HG03196 (cell line): ENCODE data around the gene LAMP1.
A peak's percentile ranks its signal among the peaks of the same experiment; 100 is the strongest.
"Not testable (repeated sequence)": the region's sequence is repeated elsewhere in the genome, so short reads cannot be mapped to it uniquely, and the experiment has no call there.

Experiments used
- ATAC-seq: cut with Tn5 transposase; IDR thresholded peaks from one replicate; pipeline ENCODE4 v1.9.1; 2021; ENCODE audit not compliant: unreplicated experiment

The LAMP1 gene

DNA sequence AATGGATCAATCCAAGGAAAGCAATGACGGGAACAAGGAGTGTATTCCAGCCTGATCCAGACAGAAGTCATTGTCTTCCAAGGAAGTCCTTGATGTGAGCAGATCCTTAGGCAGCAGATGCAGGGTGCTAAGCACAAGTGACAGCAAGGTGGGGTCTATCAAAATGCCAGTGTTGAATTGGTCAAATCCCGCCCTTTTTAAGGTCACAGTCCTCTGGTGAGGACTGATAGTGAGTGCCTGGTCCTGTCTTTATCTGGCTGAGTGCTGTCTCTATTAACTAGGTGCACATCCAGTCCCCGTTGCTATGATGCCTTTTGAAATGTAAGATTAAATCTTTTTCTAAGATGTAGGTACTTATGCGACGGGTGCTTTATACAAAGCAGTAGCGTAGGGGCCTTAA lies 1.3 kb upstream of the LAMP1 start:
- ATAC-seq: no peak

DNA sequence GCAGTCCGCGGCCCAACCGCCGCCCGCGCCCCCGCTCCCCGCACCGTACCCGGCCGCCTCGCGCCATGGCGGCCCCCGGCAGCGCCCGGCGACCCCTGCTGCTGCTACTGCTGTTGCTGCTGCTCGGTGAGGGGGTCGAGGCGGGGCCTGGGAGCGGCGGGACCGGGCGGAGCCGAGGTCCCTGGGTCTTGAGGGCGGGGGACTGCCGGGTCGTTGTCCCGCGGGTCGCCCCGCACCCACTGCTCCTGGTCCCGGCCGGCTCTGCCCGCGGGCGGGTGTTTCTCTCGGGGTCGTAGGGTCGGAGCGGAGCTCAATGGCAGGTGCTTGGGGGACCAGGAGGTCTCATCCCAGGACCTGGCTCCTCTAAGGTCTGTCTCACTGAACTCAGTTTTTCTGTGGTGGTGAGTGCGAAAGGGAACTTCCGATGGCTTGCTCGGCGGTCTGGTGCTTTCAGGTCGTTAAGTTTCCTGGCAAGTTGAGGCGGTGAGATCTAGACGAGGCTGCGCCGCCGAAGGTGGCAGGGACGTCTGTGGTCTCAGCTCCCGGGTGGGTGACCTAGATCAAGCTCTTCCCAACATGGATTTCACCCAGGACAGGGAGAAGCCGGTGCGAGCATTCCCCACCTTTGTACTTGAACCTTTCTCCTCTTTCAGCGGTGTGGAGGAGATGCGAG lies 467 bp downstream of the LAMP1 start:
- peak; percentile 35 for ATAC-seq

DNA sequence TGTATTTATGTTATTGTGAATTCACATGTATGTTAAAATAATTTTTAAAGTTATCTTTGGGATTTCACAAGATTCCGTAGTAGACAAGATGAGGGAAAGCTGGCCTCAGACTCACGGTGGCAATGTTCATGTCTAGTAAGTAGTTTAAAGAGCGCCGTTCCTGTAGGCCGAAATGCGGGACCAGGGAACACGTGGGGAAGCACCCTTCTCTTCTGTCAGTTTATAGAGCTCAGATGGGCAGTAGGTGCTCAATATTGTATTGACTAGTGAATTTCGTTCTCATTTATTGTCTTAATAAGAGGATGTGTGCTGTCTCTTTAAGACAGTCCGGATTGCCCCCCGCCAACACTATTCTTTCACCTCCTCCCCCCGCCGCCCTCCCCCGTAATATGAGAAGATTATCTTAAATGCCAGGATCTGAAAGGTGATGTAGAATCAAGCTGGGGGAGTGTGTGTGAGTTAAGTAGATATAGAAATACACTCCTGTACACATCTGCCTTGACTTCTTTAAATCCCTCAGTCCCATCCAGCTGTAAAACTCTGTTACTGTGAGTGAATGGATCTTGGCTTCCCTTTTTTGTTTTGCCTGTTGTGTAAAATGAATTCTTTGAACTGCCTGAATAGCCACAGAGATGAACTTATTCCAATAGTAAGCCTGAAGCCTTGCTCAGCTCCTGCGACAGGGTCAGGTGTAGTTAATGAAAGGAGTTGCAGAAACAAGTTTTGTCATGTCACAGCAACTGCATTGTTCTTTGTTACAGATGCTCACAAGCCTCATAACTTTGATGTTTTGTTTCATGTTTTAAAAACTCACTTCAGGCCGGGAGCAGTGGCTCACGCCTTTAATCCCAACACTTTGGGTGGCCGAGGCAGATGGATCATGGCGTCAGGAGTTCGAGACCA lies 1.3 kb downstream of the LAMP1 start:
- no peak for ATAC-seq

DNA sequence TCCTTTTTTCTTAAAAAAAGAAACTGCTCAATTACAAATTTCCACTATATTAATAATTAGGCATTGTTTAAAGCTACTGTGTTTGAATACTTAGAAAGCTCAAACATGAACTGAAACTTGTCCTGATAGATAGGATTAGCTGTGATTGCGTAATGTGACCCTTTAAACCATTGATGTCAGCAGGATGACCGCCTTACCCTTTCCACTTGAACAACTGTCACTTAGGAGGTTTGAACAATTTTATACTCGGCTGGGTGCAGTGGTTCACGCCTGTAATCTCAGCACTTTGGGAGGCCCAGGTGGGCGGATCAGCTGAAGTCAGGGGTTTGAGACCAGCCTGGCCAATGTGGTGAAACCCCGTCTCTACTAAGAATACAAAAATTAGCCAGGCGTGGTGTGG lies 2.9 kb downstream of the LAMP1 start:
- no peak for ATAC-seq

DNA sequence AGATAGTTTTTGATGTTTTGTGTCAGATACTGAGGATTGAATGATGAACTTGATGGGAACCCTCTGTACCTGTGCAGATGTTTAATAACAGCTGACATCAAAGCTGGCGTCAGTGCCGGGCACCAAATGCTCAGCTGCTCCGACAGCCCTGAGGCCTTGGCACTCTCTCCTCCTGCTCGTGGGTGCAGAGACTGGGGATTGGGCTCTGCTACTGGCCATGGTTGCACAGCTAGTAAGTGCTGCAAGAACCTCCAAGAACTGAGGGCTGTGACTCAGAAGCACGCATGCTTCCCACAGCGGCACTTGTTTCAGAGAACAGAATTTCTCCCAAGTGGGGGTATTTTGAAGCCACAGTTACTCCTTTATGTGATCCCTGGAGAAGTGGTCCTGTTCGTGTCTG lies 5.9 kb downstream of the LAMP1 start:
- ATAC-seq: no peak

DNA sequence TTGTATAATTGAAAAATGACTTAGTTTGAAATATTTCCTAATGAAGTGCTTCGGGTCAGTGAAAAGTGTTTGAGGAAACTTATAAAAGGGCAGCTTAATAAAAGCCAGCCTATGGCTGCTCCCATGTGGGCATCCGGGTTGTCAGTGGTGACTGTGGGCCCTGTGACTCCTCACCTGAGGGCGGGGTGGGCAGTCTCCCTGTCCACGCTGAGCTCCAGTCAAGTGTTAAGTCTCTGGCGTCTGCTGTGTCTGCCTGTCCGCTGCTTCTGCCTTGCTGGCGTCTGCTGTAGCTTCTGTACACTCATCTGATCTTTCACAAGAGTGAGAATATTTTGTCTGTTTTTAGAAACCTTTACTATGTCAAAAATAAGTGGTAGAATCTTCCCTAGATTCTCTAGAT lies 7.1 kb downstream of the LAMP1 start:
- ATAC-seq: no peak

DNA sequence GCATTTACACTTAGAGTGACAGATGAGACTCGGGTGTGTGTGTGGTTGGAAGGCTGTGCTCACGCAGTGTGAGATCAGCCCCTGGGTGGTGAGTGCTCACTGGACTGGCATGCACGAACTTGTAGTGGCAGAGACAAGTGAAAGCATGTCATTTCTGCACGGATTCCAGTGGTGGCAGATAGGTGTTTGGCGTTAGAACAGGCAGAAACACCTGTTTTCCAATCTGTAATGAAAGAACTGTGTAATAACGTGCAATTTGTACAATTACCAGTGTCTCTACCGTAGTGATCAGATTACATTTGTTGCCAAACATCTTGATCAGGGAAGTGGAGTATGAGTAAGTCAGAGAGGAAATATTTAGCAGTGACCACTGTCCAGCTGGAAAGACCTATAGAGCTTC lies 8.2 kb downstream of the LAMP1 start:
- ATAC-seq: no peak

DNA sequence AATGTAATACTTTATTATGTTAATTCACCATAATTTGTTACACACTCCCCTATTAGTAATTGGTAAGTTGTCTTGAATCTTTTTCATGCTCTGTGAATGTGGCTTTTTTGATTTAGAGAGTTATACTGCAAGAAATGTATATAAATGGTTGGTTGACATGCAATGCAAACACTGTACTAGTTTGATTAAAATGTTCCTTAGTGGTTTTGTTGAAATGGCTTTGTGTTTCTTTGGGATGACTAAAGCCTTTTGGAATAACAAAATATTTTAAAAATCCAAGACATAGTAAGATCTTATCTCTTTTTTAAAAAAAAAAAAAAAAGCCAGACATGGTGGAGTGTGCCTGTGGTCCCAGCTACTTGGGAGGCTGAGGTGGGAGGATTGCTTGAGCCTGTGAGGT lies 10.5 kb downstream of the LAMP1 start:
- no peak for ATAC-seq

DNA sequence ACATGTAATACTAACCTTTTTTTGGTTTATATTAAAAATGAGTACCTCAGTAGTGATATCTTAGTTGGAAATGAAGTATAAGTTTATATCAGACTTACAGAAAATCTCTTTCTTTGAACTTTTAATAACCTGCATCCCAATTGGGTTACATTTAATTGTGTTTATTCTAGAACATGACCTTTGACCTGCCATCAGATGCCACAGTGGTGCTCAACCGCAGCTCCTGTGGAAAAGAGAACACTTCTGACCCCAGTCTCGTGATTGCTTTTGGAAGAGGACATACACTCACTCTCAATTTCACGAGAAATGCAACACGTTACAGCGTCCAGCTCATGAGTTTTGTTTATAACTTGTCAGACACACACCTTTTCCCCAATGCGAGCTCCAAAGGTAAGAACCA lies 12.4 kb downstream of the LAMP1 start:
- no peak for ATAC-seq

DNA sequence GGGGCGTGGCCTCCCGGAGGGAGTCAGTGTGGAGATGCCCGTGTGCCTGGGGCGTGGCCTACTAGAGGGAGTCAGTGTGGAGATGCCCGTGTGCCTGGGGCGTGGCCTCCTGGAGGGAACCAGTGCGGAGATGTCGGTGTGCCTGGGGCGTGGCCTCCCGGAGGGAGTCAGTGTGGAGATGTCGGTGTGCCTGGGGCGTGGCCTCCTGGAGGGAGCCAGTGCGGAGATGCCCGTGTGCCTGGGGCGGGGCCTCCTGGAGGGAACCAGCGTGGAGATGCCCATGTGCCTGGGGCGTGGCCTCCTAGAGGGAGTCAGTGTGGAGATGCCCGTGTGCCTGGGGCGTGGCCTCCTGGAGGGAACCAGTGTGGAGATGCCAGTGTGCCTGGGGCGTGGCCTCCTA lies 17.1 kb downstream of the LAMP1 start:
- not testable (repeated sequence) for ATAC-seq

DNA sequence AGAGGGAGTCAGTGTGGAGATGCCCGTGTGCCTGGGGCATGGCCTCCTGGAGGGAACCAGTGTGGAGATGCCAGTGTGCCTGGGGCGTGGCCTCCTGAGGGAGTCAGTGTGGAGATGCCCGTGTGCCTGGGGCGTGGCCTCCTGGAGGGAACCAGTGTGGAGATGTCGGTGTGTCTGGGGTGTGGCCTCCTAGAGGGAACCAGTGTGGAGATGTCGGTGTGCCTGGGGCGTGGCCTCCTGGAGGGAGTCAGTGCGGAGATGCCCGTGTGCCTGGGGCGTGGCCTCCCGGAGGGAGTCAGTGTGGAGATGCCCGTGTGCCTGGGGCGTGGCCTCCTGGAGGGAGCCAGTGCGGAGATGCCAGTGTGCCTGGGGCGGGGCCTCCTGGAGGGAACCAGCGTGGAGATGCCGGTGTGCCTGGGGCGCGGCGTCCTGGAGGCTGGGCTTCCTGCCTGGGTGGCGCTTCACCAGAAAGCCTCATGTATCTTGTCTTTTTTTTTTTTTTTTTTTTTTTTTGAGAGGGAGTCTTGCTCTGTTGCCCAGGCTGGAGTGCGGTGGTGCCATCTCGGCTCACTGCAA lies 17.9 kb downstream of the LAMP1 start:
- not testable (repeated sequence) for ATAC-seq

DNA sequence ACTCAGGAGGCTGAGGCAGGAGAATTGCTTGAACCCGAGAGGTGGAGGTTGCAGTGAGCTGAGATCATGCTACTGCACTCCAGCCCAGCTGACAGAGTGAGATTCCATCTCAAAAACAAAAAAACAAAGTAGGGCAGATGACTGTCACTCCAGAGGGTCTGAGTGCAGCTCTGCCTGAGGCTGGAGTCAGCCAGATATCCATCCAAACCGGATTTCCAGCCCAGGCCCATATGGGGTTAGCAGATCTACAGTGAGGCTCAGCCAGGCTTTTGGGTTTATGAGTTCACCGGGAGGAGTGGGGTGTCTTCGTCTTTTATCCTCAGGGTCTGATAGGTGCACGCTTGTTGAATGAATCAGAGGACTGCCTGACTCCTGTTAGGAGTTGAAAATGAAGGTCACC lies 19.0 kb downstream of the LAMP1 start:
- ATAC-seq: no peak

DNA sequence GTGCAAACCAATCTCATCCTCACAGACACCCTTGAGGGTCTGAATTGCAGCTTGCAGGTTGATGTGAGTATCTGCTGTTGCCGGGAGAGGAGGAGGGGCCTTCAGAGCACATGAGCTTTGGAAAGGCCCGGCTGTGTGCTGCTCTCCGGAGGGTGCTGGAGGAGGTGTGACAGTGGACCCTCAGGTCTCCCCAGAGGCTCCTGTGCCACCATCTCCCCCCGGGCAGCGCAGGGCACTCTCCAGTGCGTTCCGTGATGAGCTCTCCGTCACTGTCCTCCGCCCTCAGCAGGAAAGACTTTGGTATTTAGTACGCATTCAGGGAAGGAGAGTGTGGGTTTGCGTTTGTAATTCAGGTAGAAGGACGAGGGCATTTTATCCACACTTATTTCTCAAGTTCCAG lies 20.0 kb downstream of the LAMP1 start:
- no peak for ATAC-seq

DNA sequence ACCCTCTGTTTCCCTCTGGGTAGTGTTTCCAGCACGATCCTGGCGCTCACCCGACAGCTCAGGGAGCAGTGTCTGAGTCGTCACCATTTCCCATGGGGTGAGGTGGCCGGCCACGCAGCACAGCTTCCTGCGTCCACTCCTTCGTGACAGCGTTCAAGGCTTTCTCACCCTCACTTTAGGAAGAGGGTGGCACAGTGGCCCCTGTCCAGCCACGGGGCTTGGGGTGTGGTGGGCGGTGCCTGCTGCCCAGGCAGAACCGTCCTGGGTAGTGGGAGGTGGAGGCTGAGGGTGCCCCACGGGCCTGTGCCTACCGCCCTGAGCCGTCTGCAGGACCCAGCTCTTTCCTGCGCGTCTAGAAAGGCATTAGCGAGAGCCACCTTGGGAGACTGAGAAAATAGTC lies 21.9 kb downstream of the LAMP1 start:
- no peak for ATAC-seq

DNA sequence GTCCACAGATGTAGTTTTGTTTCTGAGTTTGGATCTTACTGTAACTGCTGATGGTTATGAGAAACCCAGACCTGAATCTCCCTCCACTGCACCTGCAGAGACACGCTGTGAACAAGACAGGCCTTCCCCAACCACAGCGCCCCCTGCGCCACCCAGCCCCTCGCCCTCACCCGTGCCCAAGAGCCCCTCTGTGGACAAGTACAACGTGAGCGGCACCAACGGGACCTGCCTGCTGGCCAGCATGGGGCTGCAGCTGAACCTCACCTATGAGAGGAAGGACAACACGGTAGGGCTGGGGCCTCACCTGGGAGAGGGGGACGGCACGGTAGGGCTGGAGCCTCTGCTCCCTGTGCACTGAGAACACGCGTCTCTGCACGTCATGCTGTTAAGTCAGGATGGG lies 22.3 kb downstream of the LAMP1 start:
- ATAC-seq: no peak

DNA sequence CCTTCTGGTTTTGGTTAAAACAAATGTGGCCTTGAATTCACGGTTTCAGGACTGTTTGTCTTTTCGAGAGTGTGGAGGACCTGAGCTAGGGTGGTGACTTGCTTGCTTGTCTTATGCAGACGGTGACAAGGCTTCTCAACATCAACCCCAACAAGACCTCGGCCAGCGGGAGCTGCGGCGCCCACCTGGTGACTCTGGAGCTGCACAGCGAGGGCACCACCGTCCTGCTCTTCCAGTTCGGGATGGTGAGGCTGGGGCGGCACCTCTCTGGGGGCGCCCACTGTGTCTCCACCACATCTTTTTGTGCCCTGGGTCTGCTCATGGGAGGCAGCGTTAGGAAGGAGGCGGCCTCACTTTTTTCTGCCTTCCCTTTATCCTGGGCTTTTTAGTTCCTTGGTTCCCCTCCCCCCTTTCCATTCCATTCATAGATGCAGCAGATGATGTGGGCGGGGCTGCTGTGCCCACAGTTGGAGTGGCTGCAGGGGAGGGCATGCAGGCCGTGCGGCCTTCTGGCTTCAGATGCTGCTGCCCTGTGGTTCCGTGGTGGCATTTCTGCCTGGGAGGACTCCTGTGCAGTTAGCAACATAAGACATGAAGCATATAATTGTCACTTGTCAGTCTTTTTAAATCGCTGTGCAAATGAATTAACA lies 23.3 kb downstream of the LAMP1 start:
- no peak for ATAC-seq

DNA sequence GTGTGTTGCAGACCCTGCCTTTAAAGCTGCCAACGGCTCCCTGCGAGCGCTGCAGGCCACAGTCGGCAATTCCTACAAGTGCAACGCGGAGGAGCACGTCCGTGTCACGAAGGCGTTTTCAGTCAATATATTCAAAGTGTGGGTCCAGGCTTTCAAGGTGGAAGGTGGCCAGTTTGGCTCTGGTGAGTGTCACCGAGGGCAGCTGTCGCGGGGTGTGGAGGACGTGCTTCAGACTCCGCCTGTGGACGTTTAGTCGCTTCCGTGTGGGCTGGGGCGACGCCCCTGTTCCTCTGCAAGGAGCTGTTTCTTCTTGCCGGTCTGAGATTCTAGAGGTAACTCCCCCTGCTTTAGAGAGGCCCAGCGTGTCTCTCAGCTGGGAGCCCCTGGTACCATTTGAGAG lies 24.5 kb downstream of the LAMP1 start:
- ATAC-seq: no peak

DNA sequence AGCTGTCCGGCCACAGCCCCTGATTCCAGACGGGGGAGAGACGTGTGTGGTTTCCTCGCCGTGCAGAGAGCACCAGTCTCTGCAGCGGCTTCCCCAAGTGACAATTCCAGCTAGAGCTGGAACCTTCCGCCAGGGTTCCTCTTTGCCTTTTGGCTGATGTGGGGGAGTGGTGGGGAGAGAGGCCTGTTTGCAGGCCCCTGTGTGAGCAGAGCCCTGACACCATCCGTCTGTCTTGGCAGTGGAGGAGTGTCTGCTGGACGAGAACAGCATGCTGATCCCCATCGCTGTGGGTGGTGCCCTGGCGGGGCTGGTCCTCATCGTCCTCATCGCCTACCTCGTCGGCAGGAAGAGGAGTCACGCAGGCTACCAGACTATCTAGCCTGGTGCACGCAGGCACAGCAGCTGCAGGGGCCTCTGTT lies 25.0 kb downstream of the LAMP1 start:
- no peak for ATAC-seq

DNA sequence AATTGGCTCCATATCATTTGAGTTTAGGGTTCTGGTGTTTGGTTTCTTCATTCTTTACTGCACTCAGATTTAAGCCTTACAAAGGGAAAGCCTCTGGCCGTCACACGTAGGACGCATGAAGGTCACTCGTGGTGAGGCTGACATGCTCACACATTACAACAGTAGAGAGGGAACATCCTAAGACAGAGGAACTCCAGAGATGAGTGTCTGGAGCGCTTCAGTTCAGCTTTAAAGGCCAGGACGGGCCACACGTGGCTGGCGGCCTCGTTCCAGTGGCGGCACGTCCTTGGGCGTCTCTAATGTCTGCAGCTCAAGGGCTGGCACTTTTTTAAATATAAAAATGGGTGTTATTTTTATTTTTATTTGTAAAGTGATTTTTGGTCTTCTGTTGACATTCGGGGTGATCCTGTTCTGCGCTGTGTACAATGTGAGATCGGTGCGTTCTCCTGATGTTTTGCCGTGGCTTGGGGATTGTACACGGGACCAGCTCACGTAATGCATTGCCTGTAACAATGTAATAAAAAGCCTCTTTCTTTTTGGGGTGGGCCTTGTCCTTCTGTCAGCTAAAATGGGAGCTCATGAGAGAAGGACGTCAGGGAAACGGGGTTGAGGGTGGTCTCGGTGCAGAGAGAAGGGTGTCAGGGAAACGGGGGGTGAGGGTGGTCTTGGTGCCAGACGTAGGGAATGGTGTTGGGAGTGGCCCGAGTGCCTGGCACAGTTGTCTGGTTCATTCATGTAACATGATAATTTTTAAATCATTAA lies 26.0 kb downstream of the LAMP1 start:
- ATAC-seq: no peak

DNA sequence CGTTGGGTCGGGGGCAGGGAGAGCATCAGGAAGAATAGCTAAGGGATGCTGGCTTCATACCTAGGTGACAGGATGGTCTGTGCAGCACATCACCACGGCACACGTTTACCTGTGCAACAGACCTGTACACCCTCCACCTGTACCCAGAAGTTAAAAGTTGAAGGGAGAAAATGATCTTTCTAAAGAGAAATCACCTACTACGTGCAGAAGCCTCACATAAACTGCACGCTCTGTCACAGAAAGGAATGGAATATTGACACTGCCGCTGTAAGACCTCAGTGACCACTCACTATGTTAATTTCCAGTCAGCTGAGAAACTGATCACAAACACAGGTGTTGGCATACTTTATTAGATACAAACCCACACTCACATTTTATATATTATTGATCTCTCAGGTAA lies 26.8 kb downstream of the LAMP1 start:
- no peak for ATAC-seq

DNA sequence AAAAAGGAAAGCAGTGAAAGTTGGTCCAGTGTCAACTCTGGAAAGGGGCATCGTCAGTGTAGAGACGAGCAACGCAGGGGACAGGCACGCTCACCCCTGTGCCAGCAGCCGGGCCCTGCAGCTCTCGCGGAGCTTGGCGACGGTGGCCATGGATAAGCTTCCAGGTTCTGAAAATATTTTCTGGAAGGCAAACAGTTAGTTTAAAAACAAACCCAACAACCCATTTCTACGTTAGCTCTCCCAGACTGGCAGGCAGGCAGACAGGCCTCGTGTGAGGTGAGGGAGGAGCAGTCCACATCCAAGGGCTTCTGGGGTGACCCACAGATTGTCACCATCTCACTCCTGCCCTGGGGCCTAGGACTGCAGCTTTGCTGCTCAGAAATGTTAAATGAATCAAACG lies 27.4 kb downstream of the LAMP1 start:
- no peak for ATAC-seq
